GM19372 (cell line): ENCODE data around the gene CEP55.

ENCODE experiments used
- ATAC-seq: cut with Tn5 transposase; IDR thresholded peaks from one replicate; pipeline ENCODE4 v1.9.1; 2021; ENCODE audit warnings: mild to moderate bottlenecking, low read depth, moderate library complexity; ENCODE audit not compliant: unreplicated experiment

CEP55 gene

DNA sequence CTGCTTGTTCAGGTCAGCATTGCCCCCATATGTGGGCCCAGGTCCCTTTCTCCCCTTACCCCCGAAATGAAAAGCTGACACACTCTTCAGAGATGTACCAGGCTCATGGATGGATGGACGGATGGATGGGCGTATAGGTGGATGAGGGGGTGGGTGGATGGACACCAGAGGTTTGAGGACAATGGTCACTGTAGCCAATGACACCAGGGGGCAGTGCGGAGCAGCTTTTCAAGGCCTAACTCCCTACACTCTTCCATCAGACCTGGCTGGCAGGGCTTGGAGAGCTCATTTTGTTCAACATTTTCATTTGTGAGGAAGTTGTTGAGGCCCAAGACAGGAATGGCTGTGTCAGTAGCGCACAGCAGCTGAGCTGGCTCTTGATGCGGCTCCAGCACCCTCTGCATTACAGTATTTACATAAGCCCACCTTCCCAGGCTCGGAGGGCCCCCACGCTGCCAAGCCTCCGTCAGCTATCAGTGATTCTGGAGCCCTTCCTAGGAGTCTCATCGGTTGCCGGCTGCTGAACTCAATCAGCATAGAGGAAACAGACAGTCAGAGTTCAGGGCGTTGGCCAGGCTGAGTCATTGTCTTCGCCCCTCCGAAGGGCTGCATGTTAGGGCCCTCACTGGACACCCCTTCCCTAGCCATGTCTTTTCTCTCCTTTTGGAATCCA, 58.5 kb downstream of the CEP55 start:
- ATAC-seq = no peak

DNA sequence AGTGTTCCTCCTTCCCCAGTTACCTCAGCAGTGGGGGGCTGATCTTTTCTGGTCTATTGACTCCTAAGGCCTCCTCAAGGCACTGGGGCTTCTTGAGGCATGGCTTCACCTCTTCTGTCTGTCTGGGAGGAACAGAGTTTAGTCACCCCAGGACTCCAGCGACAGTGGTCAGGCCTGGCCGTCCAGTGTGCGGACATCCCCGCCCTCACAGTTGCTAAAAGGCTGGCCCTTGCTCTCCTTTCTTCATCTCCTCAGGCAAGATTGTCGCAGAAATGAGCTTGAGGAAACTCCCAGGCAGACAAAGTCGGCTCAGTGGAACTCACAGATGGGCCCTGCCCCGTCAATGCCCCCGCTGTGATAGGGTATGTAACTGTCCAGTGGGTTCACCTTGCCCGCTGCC, 63.1 kb downstream of the CEP55 start:
- ATAC-seq = no peak

DNA sequence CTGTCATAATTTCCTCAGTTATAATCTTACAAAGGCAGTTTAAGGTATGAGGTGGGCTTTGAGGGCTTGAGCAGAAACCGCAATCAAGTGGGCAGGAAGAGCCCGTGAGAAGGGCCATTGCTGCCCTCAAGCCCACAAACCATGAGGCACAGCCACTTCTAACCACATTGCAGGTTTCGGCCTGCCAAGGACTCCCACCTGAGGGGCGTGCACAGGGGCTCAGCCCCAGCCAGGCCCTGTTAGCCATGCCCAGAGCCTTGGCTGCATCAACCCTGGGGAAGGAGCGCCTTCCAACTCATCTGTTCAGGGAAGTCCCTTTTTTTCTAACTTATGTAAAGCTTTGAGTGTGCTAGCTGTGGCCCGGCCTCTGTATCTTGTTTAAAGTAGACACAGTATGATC, 64.1 kb downstream of the CEP55 start:
- ATAC-seq = no peak

DNA sequence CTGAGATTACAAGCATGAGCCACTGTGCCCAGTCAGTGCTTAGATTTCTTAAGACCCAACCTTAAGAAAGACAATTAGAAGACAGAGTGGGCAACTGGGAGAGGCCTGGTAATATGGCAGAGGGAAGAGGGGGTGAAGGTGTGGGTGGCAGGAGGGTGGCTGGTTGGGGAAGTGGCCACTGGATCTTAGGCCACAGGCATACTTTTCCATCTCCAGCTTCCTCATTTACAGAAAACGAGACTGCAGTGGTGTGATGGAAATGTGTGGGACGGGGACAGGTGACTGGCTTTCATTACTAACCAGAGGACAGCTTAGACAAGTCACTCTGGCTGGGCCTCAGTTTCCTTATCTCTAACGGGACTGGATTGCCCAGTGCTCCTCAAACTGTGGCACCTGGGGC, 69.0 kb downstream of the CEP55 start:
- no peak for ATAC-seq

DNA sequence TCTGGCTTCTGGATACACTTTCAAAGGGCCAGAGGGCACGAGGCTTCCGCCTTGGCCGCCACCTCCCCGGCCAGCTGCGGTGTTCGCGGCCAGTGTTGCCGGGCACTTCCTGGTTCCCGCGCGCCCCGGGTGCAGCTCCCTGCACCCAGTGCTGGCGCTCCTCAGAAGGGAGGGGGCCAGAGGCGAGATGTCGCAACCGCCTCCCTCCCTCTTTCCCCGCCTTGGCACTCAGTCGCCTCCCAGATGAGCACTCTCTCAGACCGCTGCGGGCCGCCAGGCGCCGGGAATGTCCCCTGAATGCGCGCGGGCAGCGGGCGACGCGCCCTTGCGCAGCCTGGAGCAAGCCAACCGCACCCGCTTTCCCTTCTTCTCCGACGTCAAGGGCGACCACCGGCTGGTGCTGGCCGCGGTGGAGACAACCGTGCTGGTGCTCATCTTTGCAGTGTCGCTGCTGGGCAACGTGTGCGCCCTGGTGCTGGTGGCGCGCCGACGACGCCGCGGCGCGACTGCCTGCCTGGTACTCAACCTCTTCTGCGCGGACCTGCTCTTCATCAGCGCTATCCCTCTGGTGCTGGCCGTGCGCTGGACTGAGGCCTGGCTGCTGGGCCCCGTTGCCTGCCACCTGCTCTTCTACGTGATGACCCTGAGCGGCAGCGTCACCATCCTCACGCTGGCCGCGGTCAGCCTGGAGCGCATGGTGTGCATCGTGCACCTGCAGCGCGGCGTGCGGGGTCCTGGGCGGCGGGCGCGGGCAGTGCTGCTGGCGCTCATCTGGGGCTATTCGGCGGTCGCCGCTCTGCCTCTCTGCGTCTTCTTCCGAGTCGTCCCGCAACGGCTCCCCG, 70.2 kb downstream of the CEP55 start, which contains the start of gene FFAR4:
Gene FFAR4, plus strand, starts transcription at position 231 of the 842 bp plus-strand sequence. Its CDS starts 56 bp downstream, at position 287.
- ATAC-seq = no peak

DNA sequence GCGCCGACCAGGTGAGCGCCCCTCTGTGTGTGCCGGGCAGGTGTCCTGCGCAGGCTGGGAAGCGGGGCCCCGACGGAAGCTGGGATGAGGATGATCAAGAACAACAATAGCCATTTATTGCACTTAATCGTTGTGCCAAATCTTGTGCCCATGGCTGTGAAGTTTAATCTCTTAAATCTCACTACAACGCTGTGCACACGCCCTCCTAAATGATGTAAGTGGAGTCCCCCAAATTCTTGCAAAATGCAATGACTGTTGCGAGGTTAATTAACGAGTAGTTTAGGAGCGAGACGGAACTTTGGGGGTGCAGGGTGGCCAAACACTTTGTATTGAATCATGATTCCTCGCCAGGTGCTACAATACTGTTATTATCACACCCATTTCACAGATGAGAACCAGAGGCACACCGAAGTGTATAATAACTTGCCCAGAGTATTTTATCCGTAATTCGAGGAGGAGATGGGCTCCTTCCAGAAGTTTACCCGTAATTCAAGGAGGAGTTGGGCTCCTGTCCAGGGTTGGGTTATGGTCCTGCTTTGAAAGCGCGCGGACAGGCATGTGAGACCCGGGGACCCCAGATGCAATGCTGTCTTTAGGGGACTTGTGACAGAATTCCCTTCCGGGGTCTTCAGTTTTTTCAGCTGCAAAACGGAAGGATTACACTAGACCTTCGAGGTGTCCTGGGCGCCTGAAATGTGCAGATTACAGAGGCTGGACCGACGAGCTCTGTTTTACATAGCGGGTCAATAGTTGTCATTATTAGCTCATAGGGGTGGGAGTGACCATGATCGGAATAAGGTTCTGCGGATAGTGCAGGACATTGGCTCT, 71.1 kb downstream of the CEP55 start:
- no peak for ATAC-seq

DNA sequence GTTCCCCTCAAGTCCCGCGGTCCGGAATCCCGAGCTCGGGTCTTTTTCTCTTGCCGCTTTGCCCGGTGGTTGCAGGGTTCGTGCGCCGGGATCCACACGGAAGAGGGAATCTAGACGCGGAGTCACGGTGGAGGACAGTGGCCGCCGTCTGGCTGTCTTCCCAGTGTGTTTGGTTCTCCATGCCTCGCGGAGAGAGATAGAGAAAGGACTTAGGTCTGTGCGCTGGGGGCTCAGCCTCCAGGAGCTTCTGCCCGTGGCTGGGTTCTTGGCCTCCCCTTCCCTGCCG, 71.6 kb downstream of the CEP55 start:
- no peak for ATAC-seq

DNA sequence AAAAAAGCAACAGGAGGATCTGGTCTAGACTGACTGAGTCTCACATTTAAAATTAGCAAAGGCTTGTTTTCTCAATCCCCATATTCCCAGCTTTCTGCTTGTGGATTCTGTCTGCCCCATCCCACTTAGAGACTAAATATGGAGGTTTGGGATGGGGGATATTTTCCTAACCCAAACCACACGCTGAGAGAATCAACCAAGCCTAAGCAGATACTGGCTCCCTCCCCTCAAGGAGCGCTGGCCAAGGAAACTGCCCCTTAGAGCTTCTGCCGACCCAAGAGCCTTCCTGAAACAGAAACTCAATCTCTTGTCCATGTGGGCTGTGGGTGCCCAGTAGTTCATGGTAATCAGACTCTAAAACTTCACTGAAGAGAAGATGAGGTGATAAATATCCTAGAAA, 74.0 kb downstream of the CEP55 start:
- ATAC-seq = no peak

DNA sequence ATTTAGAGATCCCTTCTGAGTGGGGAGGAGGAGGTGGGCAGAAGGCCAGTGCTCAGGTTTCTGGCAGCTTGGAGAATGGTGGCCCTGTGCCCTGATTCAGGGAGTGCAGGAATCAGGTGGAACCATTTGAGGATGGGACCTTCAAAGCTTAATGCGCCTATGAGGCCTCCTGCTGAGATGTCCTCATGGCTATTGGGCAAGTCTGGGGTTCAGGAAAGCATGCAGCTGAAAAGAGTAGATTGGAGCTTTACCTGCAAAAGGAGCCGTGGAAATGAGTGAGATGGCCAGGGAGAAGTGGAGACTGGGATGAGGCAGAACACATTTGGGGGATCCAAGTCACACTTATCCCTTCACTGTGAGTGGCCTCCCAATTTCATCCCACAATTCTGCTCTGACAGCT, 76.2 kb downstream of the CEP55 start:
- ATAC-seq = no peak

DNA sequence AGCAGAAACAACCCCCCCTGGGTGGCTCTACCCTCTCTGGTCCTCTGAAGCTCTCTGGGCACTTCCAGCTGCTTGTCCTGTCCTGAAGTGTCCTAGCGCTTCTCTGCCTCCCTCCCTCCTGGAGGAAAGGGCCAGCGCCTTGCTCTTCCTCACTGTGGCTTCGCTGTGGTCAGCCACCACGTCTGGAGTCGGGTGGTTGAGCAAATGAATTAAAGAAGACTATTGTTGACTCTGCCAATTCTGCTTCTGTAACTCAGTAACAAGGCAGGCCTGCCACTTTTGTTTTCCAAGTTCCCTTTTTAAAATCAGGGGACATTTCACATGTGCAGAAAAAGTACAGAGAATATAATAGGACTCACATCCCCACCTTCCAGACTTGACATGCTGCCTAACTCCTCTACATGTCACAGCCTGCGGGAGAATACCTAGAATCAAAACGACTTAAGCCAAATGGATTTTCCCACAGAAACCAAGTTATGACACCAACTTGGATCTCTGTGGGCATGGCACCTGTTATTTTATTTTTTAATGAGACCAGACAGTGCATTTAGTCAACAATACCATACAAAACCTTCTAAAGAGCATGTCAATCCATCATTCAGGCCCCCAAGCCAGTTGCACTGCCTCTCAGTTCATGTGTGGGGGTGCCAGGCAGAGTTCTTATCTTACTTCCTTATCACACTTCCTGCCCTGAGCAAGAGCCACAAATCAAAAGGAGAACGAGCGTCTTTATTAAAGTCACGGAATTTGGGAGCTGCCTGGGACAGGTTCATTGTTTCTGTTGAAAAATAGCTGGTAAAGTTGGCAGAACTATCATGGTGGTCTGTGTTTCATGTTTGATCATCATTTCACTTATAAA, 76.9 kb downstream of the CEP55 start:
- no peak for ATAC-seq

DNA sequence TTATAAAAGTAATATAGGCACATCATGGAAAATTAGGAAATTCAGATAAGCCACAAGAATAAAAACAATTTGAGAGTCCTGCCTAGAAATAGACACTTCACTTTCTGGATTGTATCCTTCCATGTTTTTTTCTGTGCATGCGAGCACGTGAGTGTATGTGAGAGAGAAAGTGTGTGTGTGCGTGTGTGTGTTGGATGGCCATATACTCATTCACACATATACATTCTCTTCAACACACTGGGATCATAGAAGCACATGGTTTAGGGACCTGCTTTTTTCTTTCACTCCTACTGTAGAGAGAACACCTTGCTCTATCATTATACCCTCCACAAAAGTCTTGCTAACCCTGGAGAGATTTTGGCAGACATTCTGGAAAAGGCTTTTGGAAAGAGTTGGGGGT, 77.5 kb downstream of the CEP55 start:
- no peak for ATAC-seq

DNA sequence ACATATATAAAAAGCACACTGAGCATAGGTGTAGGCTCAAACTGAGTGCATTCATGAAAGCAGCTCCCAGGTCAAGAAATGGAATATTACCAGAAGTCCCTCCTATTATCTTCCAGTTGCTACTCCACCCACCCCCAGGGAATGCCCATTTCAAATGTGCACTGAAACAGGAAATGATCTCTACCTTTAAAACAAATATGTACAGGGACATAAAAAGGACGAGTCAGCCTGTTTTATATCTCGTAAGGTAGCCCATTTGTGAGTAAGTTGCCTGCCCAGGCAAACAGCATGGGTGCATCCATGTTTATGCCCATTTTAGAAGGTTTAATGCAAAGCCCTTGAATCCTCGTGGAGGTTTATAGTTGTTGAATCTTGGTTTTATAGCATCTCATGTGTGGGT, 80.5 kb downstream of the CEP55 start:
- no peak for ATAC-seq

DNA sequence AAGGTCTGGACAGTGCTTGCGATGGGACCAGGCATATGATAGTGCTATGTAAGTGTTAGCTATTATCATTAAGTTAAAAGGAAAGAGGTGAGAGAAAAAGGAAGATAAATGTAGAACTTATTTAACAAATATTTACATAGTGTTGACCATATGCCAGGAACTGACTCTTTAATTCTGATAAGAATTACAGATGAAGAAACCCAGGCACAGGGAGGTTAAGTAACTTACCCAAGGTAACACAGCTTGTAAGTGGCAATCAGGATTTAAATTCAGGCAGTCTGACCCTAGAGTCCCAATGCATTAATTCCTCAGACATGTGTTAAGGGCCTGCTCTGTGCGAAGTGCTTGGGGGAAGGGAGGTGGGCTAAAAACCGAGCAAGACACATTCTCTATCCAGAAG, 81.2 kb downstream of the CEP55 start:
- no peak for ATAC-seq
